HT1080 (cell line): Measurements from ENCODE around the gene STRADB. TPM values are rescaled to one million over a fixed set of nuclear protein-coding genes. Genes with fewer than 3 reads are reported as not detected.
A peak's percentile ranks its signal among the peaks of the same experiment; 100 is the strongest.
"Not testable (repeated sequence)": the region's sequence is repeated elsewhere in the genome, so short reads cannot be mapped to it uniquely, and the experiment has no call there.

Experiments
- DNase-seq: peaks from one replicate; pipeline ENCODE4 v3.0.0-alpha.2; 2015; ENCODE audit warnings: low read depth
- total RNA-seq: library from RNA; depleted of rRNA; stranded (reverse); fragments of >200 nt; shearing (Covaris generic); gene quantifications from 2 replicates; pipeline ENCODE4 v1.2.3, GENCODE V29; 2014

Gene STRADB
- total RNA-seq, 1 experiment from 2014 or later: 37.2 TPM

GRCh38 chr2:201465524-201465971 lies 14.0 kb downstream of the STRADB start:
- DNase-seq: no peak

- DNase-seq: peak; percentile 72
Observed at GRCh38 chr2:201466050-201466675, 14.6 kb downstream of the STRADB start.

GRCh38 chr2:201467666-201468065 lies 16.1 kb downstream of the STRADB start:
- no peak for DNase-seq

GRCh38 chr2:201470821-201471731 lies 19.5 kb downstream of the STRADB start:
- DNase-seq: peak; percentile 58

GRCh38 chr2:201471732-201472393 lies 20.3 kb downstream of the STRADB start:
- DNase-seq: no peak

GRCh38 chr2:201472411-201472810 lies 20.9 kb downstream of the STRADB start:
- DNase-seq: no peak

- DNase-seq: no peak
Observed at GRCh38 chr2:201482543-201482942, 31.0 kb downstream of the STRADB start.

- no peak for DNase-seq
Observed at GRCh38 chr2:201483342-201483741, 31.8 kb downstream of the STRADB start.

- DNase-seq: not testable (repeated sequence)
Observed at GRCh38 chr2:201483758-201484157, 32.2 kb downstream of the STRADB start.

GRCh38 chr2:201484805-201485204 lies 33.3 kb downstream of the STRADB start:
- no peak for DNase-seq

- no peak for DNase-seq
Observed at GRCh38 chr2:201490291-201490690, 38.8 kb downstream of the STRADB start.

- no peak for DNase-seq
Observed at GRCh38 chr2:201496785-201497184, 45.2 kb downstream of the STRADB start.

GRCh38 chr2:201500534-201500933 lies 49.0 kb downstream of the STRADB start:
- DNase-seq: peak; percentile 52

GRCh38 chr2:201502713-201503112 lies 51.2 kb downstream of the STRADB start:
- DNase-seq: no peak

- no peak for DNase-seq
Observed at GRCh38 chr2:201507725-201508124, 56.2 kb downstream of the STRADB start.

GRCh38 chr2:201513271-201513670 lies 61.7 kb downstream of the STRADB start:
- DNase-seq: no peak

- DNase-seq: no peak
Observed at GRCh38 chr2:201515573-201516246, 64.2 kb downstream of the STRADB start.

GRCh38 chr2:201517094-201517493 lies 65.6 kb downstream of the STRADB start:
- DNase-seq: peak; percentile 38

- DNase-seq: no peak
Observed at GRCh38 chr2:201520201-201520600, 68.7 kb downstream of the STRADB start.

- DNase-seq: no peak
Observed at GRCh38 chr2:201522965-201523364, 71.4 kb downstream of the STRADB start.

- DNase-seq: no peak
Observed at GRCh38 chr2:201523506-201523905, 72.0 kb downstream of the STRADB start.
